ENCODE data around the gene GAGE10. TPM values are rescaled to one million over a fixed set of nuclear protein-coding genes. Genes with fewer than 3 reads are reported as not detected.

GAGE10 gene
- total RNA-seq, 1 donor from 2014 or later, result not detected

DNA sequence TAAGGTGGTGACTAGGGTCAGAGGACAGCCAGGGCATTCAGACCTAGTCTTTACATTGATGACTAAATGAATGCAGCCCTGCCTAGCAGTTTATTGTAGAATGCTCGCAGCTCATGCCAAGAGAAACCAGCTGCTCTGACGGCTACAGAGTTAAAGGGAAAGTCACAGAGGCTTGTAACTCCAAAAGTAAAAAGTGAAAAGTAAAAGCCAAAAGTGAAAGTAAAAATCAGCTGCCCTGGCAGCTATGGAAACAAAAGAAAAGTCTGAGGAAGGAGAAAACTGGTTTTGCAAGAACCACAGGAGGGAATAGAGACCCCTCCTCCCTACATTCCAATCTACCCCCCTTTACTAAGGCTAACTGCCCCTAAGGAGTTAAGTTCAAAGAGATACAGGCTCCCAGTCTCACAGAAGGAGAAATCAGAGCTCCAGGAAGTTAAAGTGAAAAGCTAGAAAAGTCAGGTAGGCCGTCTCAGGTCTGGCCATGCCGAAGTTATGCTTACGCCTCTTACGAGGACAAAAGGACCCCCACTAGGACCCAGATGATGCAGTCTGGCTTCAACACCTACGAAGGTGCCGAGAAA, 6.0 kb downstream of the GAGE10 start:
- no peaks in the 10 kb centered on the region for H3K9me3 Mint-ChIP-seq (ENCODE audit: unreplicated experiment)
- peak; percentile 93 for FAIRE-seq
- H3K4me3 Mint-ChIP-seq (ENCODE audit: unreplicated experiment), result peak overlapping the region; percentile 69
- peak overlapping the region; percentile 85 for H3K4me2 ChIP-seq (ENCODE audit: low read length)
- H3K27ac Mint-ChIP-seq (ENCODE audit: unreplicated experiment), result peak overlapping the region; percentile 90
- peak overlapping the region; percentile 63 for H2AFZ ChIP-seq (ENCODE audit: low read depth, low read length)
- DNase-seq (ENCODE audit: low read depth), result peak; percentile 4
- no peaks in the 10 kb centered on the region for H3K36me3 ChIP-seq (ENCODE audit: insufficient read depth, low read length)
- no peaks in the 10 kb centered on the region for H3K79me2 ChIP-seq (ENCODE audit: insufficient read depth, low read length)
- H3K9ac ChIP-seq (ENCODE audit: low read length), result peak overlapping the region; percentile 60
- H3K4me3 ChIP-seq (ENCODE audit: insufficient read depth, low read depth, low read length), result peak overlapping the region; percentile 46
- H3K27me3 ChIP-seq (ENCODE audit: insufficient read depth, low read length), result no peaks in the 10 kb centered on the region
- no peak overlapping the region for H3K27ac ChIP-seq (ENCODE audit: low read depth, low read length)
- no peak for TF ChIP-seq CTCF (IDR thresholded peaks at IDR 0.05; ENCODE audit: insufficient read depth, low read depth, low read length)
- no peak for TF ChIP-seq EZH2 (IDR thresholded peaks at IDR 0.05; ENCODE audit: insufficient read depth, low read length)
- peaks cover 8% of the 10 kb centered on the region for H3K4me1 Mint-ChIP-seq (ENCODE audit: low read depth, unreplicated experiment)
- H3K9me3 ChIP-seq (ENCODE audit: insufficient read depth, low read depth, low read length), result no peaks in the 10 kb centered on the region
- no peaks in the 10 kb centered on the region for H3K36me3 Mint-ChIP-seq (ENCODE audit: low read depth, unreplicated experiment)
- no peaks in the 10 kb centered on the region for H3K4me1 ChIP-seq (ENCODE audit: insufficient read depth, low read length)
- H4K20me1 ChIP-seq (ENCODE audit: insufficient read depth, low read length), result no peaks in the 10 kb centered on the region
- H3K27me3 Mint-ChIP-seq (ENCODE audit: low read depth, unreplicated experiment), result peaks cover 5% of the 10 kb centered on the region

DNA sequence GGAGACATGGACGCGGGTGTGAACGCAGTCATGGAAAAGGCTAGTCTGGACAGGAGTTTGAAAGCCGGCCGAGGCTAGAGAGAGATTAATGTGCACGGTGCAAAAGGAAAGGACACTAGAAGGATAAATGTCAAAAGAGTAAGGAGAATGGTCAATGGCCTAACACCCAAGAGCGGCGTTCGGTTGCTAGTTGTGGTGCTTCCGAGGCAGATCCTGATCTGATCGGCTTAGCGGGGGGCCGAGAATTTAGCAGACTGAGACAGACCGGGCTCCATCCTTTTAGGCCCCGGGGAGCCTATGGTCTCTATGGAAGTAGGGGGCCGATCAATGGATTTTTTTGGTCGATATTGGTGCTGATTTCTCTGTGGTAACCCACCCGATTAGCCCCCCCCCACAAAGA, 6.9 kb downstream of the GAGE10 start:
- no peak overlapping the region for H3K27ac Mint-ChIP-seq (ENCODE audit: unreplicated experiment)
- Histone ChIP-seq H3K27ac (ENCODE audit: low read depth, low read length) (no peak overlapping the region), H3K27me3 (ENCODE audit: insufficient read depth, low read length) (no peaks in the 10 kb centered on the region), H3K4me3 (ENCODE audit: insufficient read depth, low read depth, low read length) (no peak overlapping the region), H3K4me1 (ENCODE audit: insufficient read depth, low read length) (no peaks in the 10 kb centered on the region), H3K79me2 (ENCODE audit: insufficient read depth, low read length) (no peaks in the 10 kb centered on the region), H3K9ac (ENCODE audit: low read length) (no peak overlapping the region), H3K9me3 (ENCODE audit: insufficient read depth, low read depth, low read length) (no peaks in the 10 kb centered on the region), H2AFZ (ENCODE audit: low read depth, low read length) (peak overlapping the region; percentile 63), H4K20me1 (ENCODE audit: insufficient read depth, low read length) (no peaks in the 10 kb centered on the region), H3K36me3 (ENCODE audit: insufficient read depth, low read length) (no peaks in the 10 kb centered on the region), H3K4me2 (ENCODE audit: low read length) (peak overlapping the region; percentile 85)
- no peak overlapping the region for H3K4me3 Mint-ChIP-seq (ENCODE audit: unreplicated experiment)
- H3K4me1 Mint-ChIP-seq (ENCODE audit: low read depth, unreplicated experiment), result peaks cover 8% of the 10 kb centered on the region
- no peaks in the 10 kb centered on the region for H3K36me3 Mint-ChIP-seq (ENCODE audit: low read depth, unreplicated experiment)
- no peak for DNase-seq (ENCODE audit: low read depth)
- H3K27me3 Mint-ChIP-seq (ENCODE audit: low read depth, unreplicated experiment), result peaks cover 5% of the 10 kb centered on the region
- H3K9me3 Mint-ChIP-seq (ENCODE audit: unreplicated experiment), result no peaks in the 10 kb centered on the region
- TF ChIP-seq EZH2 (IDR thresholded peaks at IDR 0.05; ENCODE audit: insufficient read depth, low read length) (no peak), CTCF (IDR thresholded peaks at IDR 0.05; ENCODE audit: insufficient read depth, low read depth, low read length) (no peak)
- peak; percentile 72 for FAIRE-seq

GRCh38 chrX:49312176-49312575, 8.7 kb downstream of the GAGE10 start:
- FAIRE-seq, result no peak
- Mint-ChIP-seq H3K36me3 (ENCODE audit: low read depth, unreplicated experiment) (no peaks in the 10 kb centered on the region), H3K27ac (ENCODE audit: unreplicated experiment) (no peak overlapping the region), H3K27me3 (ENCODE audit: low read depth, unreplicated experiment) (peaks cover 5% of the 10 kb centered on the region), H3K4me1 (ENCODE audit: low read depth, unreplicated experiment) (peaks cover 8% of the 10 kb centered on the region), H3K9me3 (ENCODE audit: unreplicated experiment) (no peaks in the 10 kb centered on the region), H3K4me3 (ENCODE audit: unreplicated experiment) (no peak overlapping the region)
- H3K9me3 ChIP-seq (ENCODE audit: insufficient read depth, low read depth, low read length), result no peaks in the 10 kb centered on the region
- no peaks in the 10 kb centered on the region for H4K20me1 ChIP-seq (ENCODE audit: insufficient read depth, low read length)
- no peak for DNase-seq (ENCODE audit: low read depth)
- H3K9ac ChIP-seq (ENCODE audit: low read length), result no peak overlapping the region
- no peak overlapping the region for H3K4me2 ChIP-seq (ENCODE audit: low read length)
- no peaks in the 10 kb centered on the region for H3K4me1 ChIP-seq (ENCODE audit: insufficient read depth, low read length)
- no peaks in the 10 kb centered on the region for H3K36me3 ChIP-seq (ENCODE audit: insufficient read depth, low read length)
- TF ChIP-seq EZH2 (IDR thresholded peaks at IDR 0.05; ENCODE audit: insufficient read depth, low read length), result no peak
- TF ChIP-seq CTCF (IDR thresholded peaks at IDR 0.05; ENCODE audit: insufficient read depth, low read depth, low read length), result no peak
- H2AFZ ChIP-seq (ENCODE audit: low read depth, low read length), result no peak overlapping the region
- no peak overlapping the region for H3K27ac ChIP-seq (ENCODE audit: low read depth, low read length)
- H3K27me3 ChIP-seq (ENCODE audit: insufficient read depth, low read length), result no peaks in the 10 kb centered on the region
- H3K4me3 ChIP-seq (ENCODE audit: insufficient read depth, low read depth, low read length), result no peak overlapping the region
- H3K79me2 ChIP-seq (ENCODE audit: insufficient read depth, low read length), result no peaks in the 10 kb centered on the region

All from astrocyte (in vitro differentiated cells and primary cell).